HepG2 (cell line): ENCODE data around the gene POU2F1. TPM values are rescaled to one million over a fixed set of nuclear protein-coding genes. Genes with fewer than 3 reads are reported as not detected.

Experiments
- ELF3 ChIP-seq: IDR thresholded peaks from 2 replicates; pipeline ENCODE4 v1.6.1; 2016; ENCODE audit warnings: missing genetic modification reagents, missing compliant biosample characterization
- GATAD2A ChIP-seq: IDR thresholded peaks from 2 replicates; pipeline ENCODE4 v1.6.1; 2016
- GLMP ChIP-seq: sonication (generic); formaldehyde crosslinking; IDR thresholded peaks from 2 replicates; pipeline ENCODE4 v1.9.0; 2021; ENCODE audit warnings: missing genetic modification reagents, mild to moderate bottlenecking, borderline replicate concordance
- GRHL1 ChIP-seq: sonication (generic); formaldehyde crosslinking; conservative IDR thresholded peaks from 2 replicates; pipeline ENCODE4 v1.8.0; 2022; ENCODE audit warnings: missing genetic modification reagents
- HNRNPUL1 ChIP-seq: fragments of 200-400 bp; formaldehyde crosslinking; IDR thresholded peaks from 2 replicates; pipeline ENCODE4 v1.6.1; 2017; ENCODE audit warnings: low read depth, mild to moderate bottlenecking, low read length, moderate library complexity
- LRRFIP1 ChIP-seq: sonication (generic); formaldehyde crosslinking; conservative IDR thresholded peaks from 2 replicates; pipeline ENCODE4 v1.4.0; 2020; ENCODE audit warnings: missing genetic modification reagents
- MEIS1 ChIP-seq: sonication (generic); formaldehyde crosslinking; IDR thresholded peaks from 2 replicates; pipeline ENCODE4 v1.9.0; 2021; ENCODE audit warnings: mild to moderate bottlenecking, missing genetic modification reagents, moderate library complexity, borderline replicate concordance
- MEIS2 ChIP-seq: sonication (generic); formaldehyde crosslinking; IDR thresholded peaks from 2 replicates; pipeline ENCODE4 v1.9.0; 2021; ENCODE audit warnings: mild to moderate bottlenecking, missing genetic modification reagents
- NFE2 ChIP-seq: sonication (generic); formaldehyde crosslinking; IDR thresholded peaks from 2 replicates; pipeline ENCODE4 v1.4.0; 2020; ENCODE audit warnings: missing genetic modification reagents
- NFKB2 ChIP-seq: sonication (generic); formaldehyde crosslinking; IDR thresholded peaks from 2 replicates; pipeline ENCODE4 v1.4.0; 2020; ENCODE audit warnings: missing genetic modification reagents, borderline replicate concordance
- PBX2 ChIP-seq: IDR thresholded peaks from 2 replicates; pipeline ENCODE4 v1.6.1; 2016; ENCODE audit warnings: control low read depth
- RXRB ChIP-seq: IDR thresholded peaks from 2 replicates; pipeline ENCODE4 v1.6.1; 2016; ENCODE audit warnings: borderline replicate concordance, missing genetic modification reagents, missing compliant biosample characterization
- SATB2 ChIP-seq: sonication (generic); formaldehyde crosslinking; IDR thresholded peaks from 2 replicates; pipeline ENCODE4 v1.5.0; 2020; ENCODE audit warnings: missing genetic modification reagents
- TEAD2 ChIP-seq: sonication (generic); formaldehyde crosslinking; IDR thresholded peaks from 2 replicates; pipeline ENCODE4 v1.9.0; 2021; ENCODE audit warnings: missing genetic modification reagents
- TFDP2 ChIP-seq: sonication (generic); formaldehyde crosslinking; IDR thresholded peaks from 2 replicates; pipeline ENCODE4 v1.4.0; 2020; ENCODE audit warnings: missing genetic modification reagents
- ZC3H13 ChIP-seq: sonication (generic); formaldehyde crosslinking; IDR thresholded peaks from 2 replicates; pipeline ENCODE4 v1.8.1; 2023; ENCODE audit warnings: mild to moderate bottlenecking, missing genetic modification reagents, moderate library complexity
- ZFX ChIP-seq: sonication (generic); formaldehyde crosslinking; IDR thresholded peaks from 2 replicates; pipeline ENCODE4 v1.4.0; 2020; ENCODE audit warnings: mild to moderate bottlenecking, low read depth, missing genetic modification reagents, moderate library complexity
- ZFY ChIP-seq: sonication (generic); formaldehyde crosslinking; IDR thresholded peaks from 2 replicates; pipeline ENCODE4 v1.4.0; 2020; ENCODE audit warnings: missing genetic modification reagents
- ZNF160 ChIP-seq: sonication (generic); formaldehyde crosslinking; IDR thresholded peaks from 2 replicates; pipeline ENCODE4 v1.8.0; 2022; ENCODE audit warnings: mild to moderate bottlenecking, inconsistent platforms, missing genetic modification reagents
- ZNF547 ChIP-seq: sonication (generic); formaldehyde crosslinking; IDR thresholded peaks from 2 replicates; pipeline ENCODE4 v1.5.1; 2020; ENCODE audit warnings: mild to moderate bottlenecking, missing genetic modification reagents
- ZNF850 ChIP-seq: sonication (generic); formaldehyde crosslinking; conservative IDR thresholded peaks from 2 replicates; pipeline ENCODE4 v1.9.0; 2021; ENCODE audit warnings: mild to moderate bottlenecking, missing genetic modification reagents
- polyA plus RNA-seq, 8 experiments: library from polyadenylated mRNA; depleted of rRNA in 3 of 8; stranded (reverse) in 7 of 8; unstranded in 1 of 8; fragments of >200 nt; fragmentation: Illumina TruSeq in 4 of 8; extraction: Trizol in 4 of 8; gene quantifications; 2 replicates each; pipeline versions ENCODE4 v1.2.1 to v1.2.3, GENCODE V29; 2011 to 2016; ENCODE audit warnings: low read depth in 4 of 8, missing spikeins in 1 of 8, mixed read lengths in 1 of 8; ENCODE audit not compliant: insufficient read depth in 1 of 8
- total RNA-seq, 5 experiments: library from RNA; depleted of rRNA; stranded (reverse); fragments of >200 nt; fragmentation: Illumina TruSeq; extraction: Trizol; gene quantifications; 2 replicates each; pipeline ENCODE4 v1.2.3, GENCODE V29; 2016; ENCODE audit warnings: low read depth in 1 of 5

POU2F1 gene
- total and polyA plus RNA-seq, 2 of the 13 experiments (the other 11 are each of a cell fraction or from before 2014, with no cell fraction given): 10.2 to 13.0 TPM

GRCh38 chr1:167221738-167222610, 1.3 kb downstream of the POU2F1 start (continued):
- TF ChIP-seq ZFX (CRISPR knock-in tag): peak; percentile 87
- no peak for TF ChIP-seq RXRB (CRISPR knock-in tag)
- TF ChIP-seq ELF3 (CRISPR knock-in tag): no peak
- TF ChIP-seq GRHL1 (CRISPR knock-in tag): no peak
- TF ChIP-seq MEIS1 (CRISPR knock-in tag): no peak; the same call in 1 of the 2 replicates
- TF ChIP-seq ZC3H13 (CRISPR knock-in tag): no peak
- TF ChIP-seq ZFY: peak; percentile 81
- no peak for TF ChIP-seq TEAD2 (CRISPR knock-in tag)
- TF ChIP-seq GLMP (CRISPR knock-in tag): no peak
- no peak for TF ChIP-seq LRRFIP1 (CRISPR knock-in tag)
- peak; percentile 51; the same call in 1 of the 2 replicates for TF ChIP-seq GATAD2A (CRISPR knock-in tag)
- 0 out of 2 replicates have a peak, but pooled peaks have one; percentile 7 for TF ChIP-seq ZNF547 (CRISPR knock-in tag)
- peak; percentile 53; the same call in 1 of the 2 replicates for TF ChIP-seq NFKB2 (CRISPR knock-in tag)
- TF ChIP-seq PBX2 (CRISPR knock-in tag): no peak
- no peak for TF ChIP-seq TFDP2
- TF ChIP-seq HNRNPUL1: no peak
- no peak for TF ChIP-seq SATB2
- no peak for TF ChIP-seq ZNF160 (CRISPR knock-in tag)
- TF ChIP-seq ZNF850 (CRISPR knock-in tag): no peak
- no peak for TF ChIP-seq NFE2
- no peak; the same call in 1 of the 2 replicates for TF ChIP-seq MEIS2 (CRISPR knock-in tag)
